ENCODE results near the gene TCP10L.

GRCh38 chr21:32548978-32549377, 36.3 kb downstream of the TCP10L start:
- TF ChIP-seq, protein P1, sequence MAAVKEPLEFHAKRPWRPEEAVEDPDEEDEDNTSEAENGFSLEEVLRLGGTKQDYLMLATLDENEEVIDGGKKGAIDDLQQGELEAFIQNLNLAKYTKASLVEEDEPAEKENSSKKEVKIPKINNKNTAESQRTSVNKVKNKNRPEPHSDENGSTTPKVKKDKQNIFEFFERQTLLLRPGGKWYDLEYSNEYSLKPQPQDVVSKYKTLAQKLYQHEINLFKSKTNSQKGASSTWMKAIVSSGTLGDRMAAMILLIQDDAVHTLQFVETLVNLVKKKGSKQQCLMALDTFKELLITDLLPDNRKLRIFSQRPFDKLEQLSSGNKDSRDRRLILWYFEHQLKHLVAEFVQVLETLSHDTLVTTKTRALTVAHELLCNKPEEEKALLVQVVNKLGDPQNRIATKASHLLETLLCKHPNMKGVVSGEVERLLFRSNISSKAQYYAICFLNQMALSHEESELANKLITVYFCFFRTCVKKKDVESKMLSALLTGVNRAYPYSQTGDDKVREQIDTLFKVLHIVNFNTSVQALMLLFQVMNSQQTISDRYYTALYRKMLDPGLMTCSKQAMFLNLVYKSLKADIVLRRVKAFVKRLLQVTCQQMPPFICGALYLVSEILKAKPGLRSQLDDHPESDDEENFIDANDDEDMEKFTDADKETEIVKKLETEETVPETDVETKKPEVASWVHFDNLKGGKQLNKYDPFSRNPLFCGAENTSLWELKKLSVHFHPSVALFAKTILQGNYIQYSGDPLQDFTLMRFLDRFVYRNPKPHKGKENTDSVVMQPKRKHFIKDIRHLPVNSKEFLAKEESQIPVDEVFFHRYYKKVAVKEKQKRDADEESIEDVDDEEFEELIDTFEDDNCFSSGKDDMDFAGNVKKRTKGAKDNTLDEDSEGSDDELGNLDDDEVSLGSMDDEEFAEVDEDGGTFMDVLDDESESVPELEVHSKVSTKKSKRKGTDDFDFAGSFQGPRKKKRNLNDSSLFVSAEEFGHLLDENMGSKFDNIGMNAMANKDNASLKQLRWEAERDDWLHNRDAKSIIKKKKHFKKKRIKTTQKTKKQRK (IDR thresholded peaks at IDR 0.05; ENCODE audit: low read depth, low read length), result no peak
- TF ChIP-seq KDM1A (IDR thresholded peaks at IDR 0.05; ENCODE audit: borderline replicate concordance), result no peak
